ENCODE measurements around the gene FBXO24.

DNA sequence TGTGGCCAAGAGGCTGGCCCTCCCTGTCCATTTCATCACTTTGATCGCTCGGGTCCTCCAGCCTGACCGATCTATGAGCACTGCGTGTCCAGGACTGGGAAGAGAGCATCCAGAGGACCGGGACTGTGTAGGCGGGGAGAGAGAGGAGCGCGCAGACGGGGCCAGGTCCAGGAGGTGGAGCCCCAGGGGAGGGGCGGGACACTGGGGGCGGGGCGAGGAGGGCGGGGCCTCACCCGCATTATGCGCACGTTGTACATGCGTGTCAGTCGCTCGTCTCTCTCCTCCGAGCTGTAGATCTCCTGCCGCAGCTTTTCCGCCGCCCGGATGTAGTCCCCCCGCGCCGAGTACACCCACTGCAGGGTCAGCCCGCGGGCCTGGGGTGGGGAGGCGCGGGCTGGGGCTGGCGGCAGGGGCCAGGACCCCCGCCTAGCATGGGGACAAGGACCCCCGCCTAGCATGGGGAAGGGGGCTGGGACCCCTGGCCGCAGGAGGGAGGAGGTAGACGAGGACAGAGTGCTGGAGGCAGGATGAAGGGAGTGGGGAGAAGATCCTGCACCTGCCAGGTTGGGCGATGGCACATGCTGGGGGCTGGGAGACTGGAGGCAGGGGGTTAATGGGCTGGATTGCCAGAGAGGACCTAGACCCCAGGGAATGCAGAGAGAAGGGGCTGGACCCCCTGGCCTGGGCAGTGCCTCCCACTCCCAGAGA is 40.6 kb downstream of the FBXO24 start:
- TF ChIP-seq, protein P1, sequence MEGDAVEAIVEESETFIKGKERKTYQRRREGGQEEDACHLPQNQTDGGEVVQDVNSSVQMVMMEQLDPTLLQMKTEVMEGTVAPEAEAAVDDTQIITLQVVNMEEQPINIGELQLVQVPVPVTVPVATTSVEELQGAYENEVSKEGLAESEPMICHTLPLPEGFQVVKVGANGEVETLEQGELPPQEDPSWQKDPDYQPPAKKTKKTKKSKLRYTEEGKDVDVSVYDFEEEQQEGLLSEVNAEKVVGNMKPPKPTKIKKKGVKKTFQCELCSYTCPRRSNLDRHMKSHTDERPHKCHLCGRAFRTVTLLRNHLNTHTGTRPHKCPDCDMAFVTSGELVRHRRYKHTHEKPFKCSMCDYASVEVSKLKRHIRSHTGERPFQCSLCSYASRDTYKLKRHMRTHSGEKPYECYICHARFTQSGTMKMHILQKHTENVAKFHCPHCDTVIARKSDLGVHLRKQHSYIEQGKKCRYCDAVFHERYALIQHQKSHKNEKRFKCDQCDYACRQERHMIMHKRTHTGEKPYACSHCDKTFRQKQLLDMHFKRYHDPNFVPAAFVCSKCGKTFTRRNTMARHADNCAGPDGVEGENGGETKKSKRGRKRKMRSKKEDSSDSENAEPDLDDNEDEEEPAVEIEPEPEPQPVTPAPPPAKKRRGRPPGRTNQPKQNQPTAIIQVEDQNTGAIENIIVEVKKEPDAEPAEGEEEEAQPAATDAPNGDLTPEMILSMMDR (IDR thresholded peaks at IDR 0.05), result no peak
- TF ChIP-seq ZFX (IDR thresholded peaks at IDR 0.05; ENCODE audit: borderline replicate concordance), result no peak

All from 22Rv1 (cell line).